CD4-positive, alpha-beta T cell treated with Interleukin-17A for 4 hours (primary cell): ENCODE data around the gene PPFIA4.

Source experiments
- DNase-seq: peaks from one replicate; pipeline ENCODE4 v3.0.0-alpha.2; 2020; ENCODE audit warnings: mixed read lengths

PPFIA4 gene

GRCh38 chr1:203104789-203105390 lies 78.6 kb downstream of the PPFIA4 start:
- no peak for DNase-seq

GRCh38 chr1:203112475-203112874 lies 86.2 kb downstream of the PPFIA4 start:
- DNase-seq = no peak

- no peak for DNase-seq
Measured at GRCh38 chr1:203113308-203113707, 87.0 kb downstream of the PPFIA4 start.

GRCh38 chr1:203114202-203114601 lies 87.9 kb downstream of the PPFIA4 start:
- DNase-seq = no peak

- DNase-seq = no peak
Measured at GRCh38 chr1:203116091-203116820, 90.0 kb downstream of the PPFIA4 start.

- peak; percentile 32 for DNase-seq
Measured at GRCh38 chr1:203117611-203118575, 91.6 kb downstream of the PPFIA4 start.

- DNase-seq = no peak
Measured at GRCh38 chr1:203120325-203121153, 94.2 kb downstream of the PPFIA4 start.

GRCh38 chr1:203121186-203122015 lies 95.1 kb downstream of the PPFIA4 start:
- DNase-seq = no peak

GRCh38 chr1:203122159-203122558 lies 95.9 kb downstream of the PPFIA4 start:
- no peak for DNase-seq

GRCh38 chr1:203124011-203124410 lies 97.7 kb downstream of the PPFIA4 start:
- no peak for DNase-seq

GRCh38 chr1:203124546-203125317 lies 98.4 kb downstream of the PPFIA4 start:
- DNase-seq = no peak

- DNase-seq = no peak
Measured at GRCh38 chr1:203126151-203126865, 100.0 kb downstream of the PPFIA4 start.

GRCh38 chr1:203126866-203127665 lies 100.8 kb downstream of the PPFIA4 start:
- no peak for DNase-seq

GRCh38 chr1:203127666-203128430 lies 101.6 kb downstream of the PPFIA4 start, which contains the start of gene ADORA1:
Gene ADORA1, plus strand, starts transcription at chr1:203127726. Its CDS starts 1,116 bp downstream, at chr1:203128842.
- no peak for DNase-seq

GRCh38 chr1:203128431-203128715 lies 102.1 kb downstream of the PPFIA4 start:
- DNase-seq = no peak
